Stimulated activated naive CD8-positive, alpha-beta T cell treated with anti-CD3 and anti-CD28 coated beads, Interleukin-15, Interleukin-2, amounts not matched to agents 100 U/mL and 50 U/mL, for 24 hours (primary cell): Measurements from ENCODE around the gene QARS1.

Experiments used
- ATAC-seq: fragments of 150-1000 bp; cut with Tn5 transposase; one replicate; pipeline ENCODE4 v1.10.0; 2021
- DNase-seq: peaks from one replicate; pipeline ENCODE4 v3.0.0; 2021

The QARS1 gene

GRCh38 chr3:49120438-49121131 lies 16.0 kb upstream of the QARS1 start, which contains the start of gene USP19:
Gene USP19, minus strand, starts transcription at chr3:49120823. Its CDS starts 1,678 bp downstream, at chr3:49119145.
- ATAC-seq (peak; percentile 96), DNase-seq (peak; percentile 97)

- no peak for ATAC-seq
- no peak for DNase-seq
Observed at GRCh38 chr3:49120096-49120437, 15.5 kb upstream of the QARS1 start.

GRCh38 chr3:49119439-49119838 lies 14.9 kb upstream of the QARS1 start:
- no peak for ATAC-seq
- DNase-seq, result no peak

- no peak for ATAC-seq
Observed at GRCh38 chr3:49119036-49119435, 14.5 kb upstream of the QARS1 start.

GRCh38 chr3:49112262-49112661 lies 7.7 kb upstream of the QARS1 start:
- no peak for DNase-seq
- no peak for ATAC-seq

More at GRCh38 chr3:49119036-49119435, 14.5 kb upstream of the QARS1 start:
- DNase-seq, result no peak

GRCh38 chr3:49111347-49111746 lies 6.8 kb upstream of the QARS1 start:
- ATAC-seq, result no peak

GRCh38 chr3:49110780-49111179 lies 6.2 kb upstream of the QARS1 start:
- no peak for ATAC-seq

More at GRCh38 chr3:49111347-49111746, 6.8 kb upstream of the QARS1 start:
- no peak for DNase-seq

GRCh38 chr3:49108346-49108745 lies 3.8 kb upstream of the QARS1 start:
- no peak for ATAC-seq

More at GRCh38 chr3:49110780-49111179, 6.2 kb upstream of the QARS1 start:
- DNase-seq, result no peak

GRCh38 chr3:49104052-49104426 lies 518 bp downstream of the QARS1 start:
- ATAC-seq (no peak), DNase-seq (no peak)

More at GRCh38 chr3:49108346-49108745, 3.8 kb upstream of the QARS1 start:
- no peak for DNase-seq

GRCh38 chr3:49100046-49100615 lies 4.4 kb downstream of the QARS1 start:
- no peak for DNase-seq
- ATAC-seq, result no peak

- DNase-seq, result no peak
- ATAC-seq, result no peak
Observed at GRCh38 chr3:49098910-49099630, 5.5 kb downstream of the QARS1 start.

GRCh38 chr3:49098429-49098828 lies 6.1 kb downstream of the QARS1 start:
- no peak for ATAC-seq
- DNase-seq, result no peak

- DNase-seq (peak; percentile 95), ATAC-seq (peak; percentile 84)
Observed at GRCh38 chr3:49093853-49094767, 10.4 kb downstream of the QARS1 start, which contains the start of gene QRICH1. Gene QRICH1, minus strand, starts transcription at chr3:49094071. Its CDS starts 17,054 bp downstream, at chr3:49077017.

- ATAC-seq (peak; percentile 42), DNase-seq (peak; percentile 89)
Observed at GRCh38 chr3:49092938-49093852, 11.4 kb downstream of the QARS1 start.

- no peak for ATAC-seq
- no peak for DNase-seq
Observed at GRCh38 chr3:49081429-49081828, 23.1 kb downstream of the QARS1 start.

- no peak for DNase-seq
- ATAC-seq, result no peak
Observed at GRCh38 chr3:49079270-49079669, 25.3 kb downstream of the QARS1 start.

GRCh38 chr3:49076646-49077045 lies 27.9 kb downstream of the QARS1 start:
- ATAC-seq (no peak), DNase-seq (no peak)

- no peak for DNase-seq
- no peak for ATAC-seq
Observed at GRCh38 chr3:49076116-49076515, 28.4 kb downstream of the QARS1 start.

- ATAC-seq, result no peak
- DNase-seq, result no peak
Observed at GRCh38 chr3:49058011-49058410, 46.5 kb downstream of the QARS1 start.

GRCh38 chr3:49057268-49057667 lies 47.3 kb downstream of the QARS1 start:
- no peak for DNase-seq
- ATAC-seq, result no peak

GRCh38 chr3:49054344-49054862 lies 50.2 kb downstream of the QARS1 start:
- DNase-seq, result no peak
- no peak for ATAC-seq
